ENCODE results near the gene COMMD8. TPM values are rescaled to one million over a fixed set of nuclear protein-coding genes. Genes with fewer than 3 reads are reported as not detected.

COMMD8 gene
- total RNA-seq (2022; extraction: Qiagen RNA extraction; ENCODE audit: low read depth) = 11.0 to 14.4 TPM (median 13.7 TPM) in 5 replicates

DNA sequence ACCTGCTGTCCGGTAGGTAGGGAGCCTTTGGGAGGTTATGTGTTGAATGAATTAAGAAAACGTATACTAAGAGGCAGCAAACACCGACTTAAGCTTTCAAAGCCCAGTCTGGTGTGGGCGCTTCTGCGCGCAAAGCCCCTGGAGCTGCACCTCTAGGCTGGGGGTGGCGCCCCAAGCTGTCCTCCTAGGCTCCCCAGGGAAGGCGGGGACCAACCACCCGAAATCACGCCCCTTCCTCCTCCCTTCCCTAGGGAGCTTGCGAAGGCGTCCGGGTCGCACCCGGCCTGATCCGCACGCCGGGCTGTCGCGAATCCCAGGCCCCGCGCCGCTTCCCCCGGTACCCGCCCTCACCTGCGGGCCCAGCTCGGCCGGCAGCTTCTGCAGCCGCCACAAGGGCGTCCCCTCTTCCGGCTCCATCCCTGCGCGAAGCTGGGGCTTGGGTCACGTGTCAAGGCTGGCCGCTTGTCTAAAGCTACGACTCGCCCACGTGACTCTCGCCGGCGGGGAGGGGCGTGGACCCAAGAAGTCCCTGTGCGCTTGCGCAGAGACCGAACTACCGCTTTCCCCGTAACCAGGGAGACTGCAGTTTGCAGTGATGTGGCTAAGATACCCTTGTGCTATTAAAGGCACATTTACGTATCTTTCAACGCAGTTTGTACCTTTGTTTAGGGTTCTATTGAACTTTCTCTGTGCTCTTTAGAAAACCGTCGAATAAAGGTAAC is at the start of gene COMMD8:
Gene COMMD8, minus strand, starts transcription at position 468 of the 722 bp plus-strand sequence. Its CDS starts 51 bp downstream, at position 417.

DNA sequence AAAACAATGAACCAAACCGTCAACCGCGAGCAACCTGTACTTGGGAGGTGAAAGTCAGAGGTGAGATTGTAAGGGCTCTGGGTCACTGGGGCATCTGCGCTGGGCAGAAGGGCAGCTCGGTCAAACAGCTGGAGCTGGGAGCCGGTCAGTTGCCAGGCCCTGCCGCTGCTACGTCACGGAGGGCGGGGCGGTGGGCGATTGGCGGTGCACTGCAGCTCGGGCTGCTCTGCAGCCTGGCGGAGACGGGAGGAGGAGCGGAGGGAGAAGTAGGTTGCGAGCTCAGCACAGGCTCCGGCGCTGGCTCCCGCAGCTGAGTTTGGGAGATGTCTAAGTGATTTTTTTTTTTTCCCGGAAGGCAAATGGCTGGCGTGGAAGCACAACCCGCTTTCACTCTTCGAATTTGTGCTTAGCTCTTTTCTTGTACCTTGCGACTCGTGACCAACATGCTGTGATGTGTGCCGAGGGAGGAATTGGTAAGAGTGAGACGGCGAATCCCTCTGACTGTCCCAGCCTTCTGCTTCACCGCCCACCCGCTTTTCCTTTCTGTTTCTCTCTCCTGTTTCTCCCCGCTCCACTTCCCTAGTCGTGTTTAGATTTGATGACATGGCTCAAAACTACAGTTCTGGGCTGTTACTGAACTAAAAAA is 21.7 kb upstream of the COMMD8 start, which contains the start of gene ATP10D:
Gene ATP10D, plus strand, starts transcription at position 229 of the 646 bp plus-strand sequence. CDS start 27,266 bp downstream, outside the sequence.

Other genes with a start within 250 kb of the COMMD8 start
- gene ATP10D, start 21.6 kb upstream of the COMMD8 start, total RNA-seq (2022; extraction: Qiagen RNA extraction; ENCODE audit: low read depth) = 2.4 to 3.4 TPM (median 2.9 TPM) in 5 replicates

Measured in A549 treated with GW870086 at 1 μM for 4 hours (cell line).